H1 (cell line): Measurements from ENCODE around the gene TNNT1. TPM values are rescaled to one million over a fixed set of nuclear protein-coding genes. Genes with fewer than 3 reads are reported as not detected.

Experiments used
- CTCF ChIA-PET: fragments of 300-600 bp; sonication (Branson Sonifier 250); formaldehyde crosslinking; loops from one replicate; lab custom pipeline; 2021; ENCODE audit not compliant: partially characterized antibody; lab: Charles Lee
- POLR2A ChIA-PET: fragments of 300-600 bp; sonication (Branson Sonifier 250); formaldehyde crosslinking; loops from one replicate; lab custom pipeline; 2021; ENCODE audit warnings: inconsistent platforms; ENCODE audit not compliant: partially characterized antibody; lab: Charles Lee
- DNase-seq, 2 experiments: peaks; one replicate each; pipeline versions ENCODE4 v3.0.0 to v3.0.0-alpha.2; 2010 to 2022; ENCODE audit warnings: low spot score in 2 of 2, low read depth in 1 of 2, mixed read lengths in 1 of 2
- FAIRE-seq: peaks from 2 replicates; lab custom pipeline; 2011; peaks lifted over from hg19 to GRCh38; lab: Jason Lieb, UNC
- H2AFZ ChIP-seq: 2 replicates; pipeline ENCODE4 v1.8.1; 2012; ENCODE audit warnings: low read length, inconsistent platforms
- H2AK5ac ChIP-seq: 2 replicates; pipeline ENCODE4 v1.6.1; 2013; ENCODE audit warnings: low read depth, low read length
- H2BK120ac ChIP-seq: replicated peaks from 2 replicates; pipeline ENCODE3; 2013; ENCODE audit warnings: low read depth, low read length, inconsistent platforms
- H2BK12ac ChIP-seq: 2 replicates; pipeline ENCODE4 v1.6.1; 2013; ENCODE audit warnings: low read depth, low read length
- H2BK15ac ChIP-seq: 2 replicates; pipeline ENCODE4 v1.6.1; 2013; ENCODE audit warnings: low read length
- H2BK20ac ChIP-seq: 2 replicates; pipeline ENCODE4 v1.6.1; 2013; ENCODE audit warnings: low read length
- H2BK5ac ChIP-seq: 2 replicates; pipeline ENCODE4 v1.6.1; 2013; ENCODE audit warnings: low read depth, low read length
- H3K14ac ChIP-seq: 2 replicates; pipeline ENCODE4 v1.6.1; 2013; ENCODE audit warnings: inconsistent platforms; ENCODE audit not compliant: insufficient read length
- H3K18ac ChIP-seq: 2 replicates; pipeline ENCODE4 v1.6.1; 2013; ENCODE audit warnings: low read length; ENCODE audit errors: extremely low read depth
- H3K23ac ChIP-seq: 2 replicates; pipeline ENCODE4 v1.6.1; 2013; ENCODE audit warnings: inconsistent platforms; ENCODE audit not compliant: insufficient read length
- H3K23me2 ChIP-seq: 2 replicates; pipeline ENCODE4 v1.6.1; 2013; ENCODE audit warnings: low read depth, low read length
- H3K27ac ChIP-seq: 2 replicates; pipeline ENCODE4 v1.6.1; 2011; ENCODE audit warnings: low read depth, low read length, inconsistent platforms
- H3K27me3 ChIP-seq, 4 experiments: replicated peaks in 1 of 4; 1 replicate in 1 of 4; 2 replicates in 3 of 4; pipeline versions ENCODE4 v1.6.1 to v1.8.1; 2011 to 2013; ENCODE audit warnings: low read length in 3 of 4, mild to moderate bottlenecking in 3 of 4, inconsistent platforms in 2 of 4, mixed read lengths in 2 of 4, moderate library complexity in 1 of 4; ENCODE audit not compliant: control insufficient read depth in 3 of 4, insufficient read depth in 3 of 4; ENCODE audit errors: extremely low read depth in 1 of 4
- H3K36me3 ChIP-seq, 4 experiments: 2 replicates each; pipeline versions ENCODE4 v1.6.1 to v1.8.1; 2011 to 2013; ENCODE audit warnings: mild to moderate bottlenecking in 4 of 4, low read length in 3 of 4, moderate library complexity in 2 of 4, control low read depth in 1 of 4, inconsistent platforms in 1 of 4; ENCODE audit not compliant: insufficient read depth in 4 of 4, control insufficient read depth in 2 of 4
- H3K4ac ChIP-seq: replicated peaks from 2 replicates; pipeline ENCODE3; 2013; ENCODE audit warnings: low read length, low read depth, mixed read lengths, inconsistent platforms; ENCODE audit not compliant: insufficient read length
- H3K4me1 ChIP-seq, 4 experiments: replicated peaks in 1 of 4; 1 replicate in 1 of 4; 2 replicates in 3 of 4; pipeline versions ENCODE4 v1.6.1 to v1.8.1; 2011 to 2013; ENCODE audit warnings: low read length in 3 of 4, inconsistent platforms in 2 of 4, mixed read lengths in 1 of 4; ENCODE audit not compliant: insufficient read depth in 4 of 4, control insufficient read depth in 3 of 4
- H3K4me2 ChIP-seq, 2 experiments: 2 replicates each; pipeline versions ENCODE4 v1.6.1 to v1.8.1; 2011 to 2013; ENCODE audit warnings: low read depth in 2 of 2, low read length in 2 of 2, control low read depth in 1 of 2, inconsistent platforms in 1 of 2, mild to moderate bottlenecking in 1 of 2; ENCODE audit not compliant: insufficient read depth in 1 of 2
- H3K4me3 ChIP-seq, 4 experiments: fragments of 200-600, 300-600 bp in 1 of 4; sonication (generic), shearing (Covaris generic), sonication (Bioruptor Twin) in 1 of 4; 2 replicates each; pipeline versions ENCODE4 v1.5.1 to v1.8.1; 2011 to 2016; ENCODE audit warnings: low read length in 4 of 4, low read depth in 3 of 4, control low read depth in 2 of 4, inconsistent platforms in 2 of 4, mild to moderate bottlenecking in 2 of 4, mixed read lengths in 1 of 4, moderate library complexity in 1 of 4; ENCODE audit not compliant: insufficient read depth in 2 of 4; ENCODE audit errors: extremely low read depth in 1 of 4
- H3K56ac ChIP-seq: replicated peaks from 2 replicates; pipeline ENCODE3; 2013; ENCODE audit warnings: low read depth, mild to moderate bottlenecking, mixed read lengths, low read length, inconsistent platforms; ENCODE audit not compliant: insufficient read length
- H3K79me1 ChIP-seq: 2 replicates; pipeline ENCODE4 v1.6.1; 2013; ENCODE audit warnings: low read depth, low read length, control low read depth
- H3K79me2 ChIP-seq, 2 experiments: 2 replicates each; pipeline versions ENCODE4 v1.6.1 to v1.8.1; 2012 to 2013; ENCODE audit warnings: low read length in 2 of 2, mild to moderate bottlenecking in 2 of 2, inconsistent platforms in 1 of 2; ENCODE audit not compliant: insufficient read depth in 2 of 2, control insufficient read depth in 1 of 2
- H3K9ac ChIP-seq, 4 experiments: replicated peaks in 1 of 4; 1 replicate in 1 of 4; 2 replicates in 3 of 4; pipeline versions ENCODE4 v1.6.1 to v1.8.1; 2011 to 2013; ENCODE audit warnings: low read depth in 3 of 4, low read length in 3 of 4, control low read depth in 2 of 4, mild to moderate bottlenecking in 2 of 4, moderate library complexity in 2 of 4, inconsistent platforms in 1 of 4; ENCODE audit errors: extremely low read depth in 1 of 4
- H3K9me3 ChIP-seq, 2 experiments: 2 replicates each; pipeline versions ENCODE4 v1.6.1 to v1.8.1; 2012 to 2013; ENCODE audit warnings: mild to moderate bottlenecking in 2 of 2, moderate library complexity in 2 of 2, control low read depth in 1 of 2, inconsistent platforms in 1 of 2, low read depth in 1 of 2, low read length in 1 of 2, mixed read lengths in 1 of 2; ENCODE audit not compliant: insufficient read depth in 2 of 2
- H4K20me1 ChIP-seq, 2 experiments: replicated peaks in 1 of 2; 2 replicates each; pipeline versions ENCODE3 to v1.8.1; 2011 to 2013; ENCODE audit warnings: inconsistent platforms in 2 of 2, low read length in 2 of 2, mild to moderate bottlenecking in 1 of 2; ENCODE audit not compliant: insufficient read depth in 2 of 2, control insufficient read depth in 1 of 2
- H4K5ac ChIP-seq: 2 replicates; pipeline ENCODE4 v1.6.1; 2013; ENCODE audit warnings: low read length, low read depth, mixed read lengths, inconsistent platforms; ENCODE audit not compliant: insufficient read length
- H4K8ac ChIP-seq: 2 replicates; pipeline ENCODE4 v1.8.0; 2013; ENCODE audit warnings: mild to moderate bottlenecking, moderate library complexity, low read length, inconsistent platforms; ENCODE audit not compliant: insufficient read depth; ENCODE audit errors: extremely low read depth
- H4K91ac ChIP-seq: replicated peaks from 2 replicates; pipeline ENCODE3; 2013; ENCODE audit warnings: low read length, mixed read lengths, inconsistent platforms; ENCODE audit not compliant: insufficient read length
- BCL11A ChIP-seq, 2 experiments: IDR thresholded peaks; one replicate each; pipeline ENCODE4 v1.6.1; 2011; ENCODE audit warnings: low read depth in 2 of 2, low read length in 2 of 2, mild to moderate bottlenecking in 2 of 2
- CBX8 ChIP-seq: fragments of 300-800, 300-1000 bp; sonication (generic); IDR thresholded peaks from 2 replicates; pipeline ENCODE4 v1.7.1; 2016; ENCODE audit warnings: low read depth, low read length, borderline replicate concordance
- CTBP2 ChIP-seq: IDR thresholded peaks from 2 replicates; pipeline ENCODE4 v1.7.0; 2011; ENCODE audit warnings: borderline replicate concordance, mild to moderate bottlenecking, moderate library complexity, mixed read lengths, low read length; ENCODE audit not compliant: insufficient read depth, insufficient read length
- FOSL1 ChIP-seq: IDR thresholded peaks from 2 replicates; pipeline ENCODE4 v1.6.1; 2011; ENCODE audit warnings: mild to moderate bottlenecking, low read depth, low read length, moderate library complexity; ENCODE audit not compliant: insufficient read depth
- HDAC6 ChIP-seq: IDR thresholded peaks from one replicate; pipeline ENCODE4 v1.7.1; 2012; ENCODE audit warnings: low read depth, mild to moderate bottlenecking, inconsistent platforms, low read length, moderate library complexity
- NRF1 ChIP-seq: IDR thresholded peaks from 2 replicates; pipeline ENCODE4 v1.6.1; 2011; ENCODE audit warnings: mild to moderate bottlenecking, low read depth, low read length, improper control_type of control experiment
- PHF8 ChIP-seq: fragments of 200-600 bp; sonication (generic); conservative IDR thresholded peaks from 2 replicates; pipeline ENCODE4 v1.7.1; 2012; ENCODE audit warnings: low read depth, mild to moderate bottlenecking, inconsistent platforms, low read length, moderate library complexity
- POLR2AphosphoS5 ChIP-seq: IDR thresholded peaks from 2 replicates; pipeline ENCODE4 v1.6.1; 2011; ENCODE audit warnings: low read depth, low read length
- SIN3A ChIP-seq, 2 experiments: IDR thresholded peaks in 1 of 2; conservative IDR thresholded peaks in 1 of 2; 2 replicates each; pipeline ENCODE4 v1.6.1; 2011 to 2012; ENCODE audit warnings: low read length in 2 of 2, improper control_type of control experiment in 1 of 2, low read depth in 1 of 2, mild to moderate bottlenecking in 1 of 2
- SIX5 ChIP-seq: IDR thresholded peaks from 2 replicates; pipeline ENCODE4 v1.6.1; 2011; ENCODE audit warnings: mild to moderate bottlenecking, low read depth, low read length
- SP2 ChIP-seq: IDR thresholded peaks from 2 replicates; pipeline ENCODE4 v1.6.1; 2012; ENCODE audit warnings: mild to moderate bottlenecking, low read length, inconsistent platforms
- SP4 ChIP-seq: IDR thresholded peaks from 2 replicates; pipeline ENCODE4 v1.6.1; 2012; ENCODE audit warnings: low read length, inconsistent platforms
- SRF ChIP-seq: IDR thresholded peaks from 2 replicates; pipeline ENCODE4 v1.6.1; 2011; ENCODE audit warnings: mild to moderate bottlenecking, low read depth, low read length, moderate library complexity
- WGBS, 2 experiments: shearing (Covaris generic) in 1 of 2; methylation state at CpG; one replicate each; pipeline versions ENCODE4 v1.1.6 to v1.1.7; 2013 to 2015; ENCODE audit warnings: low lambda C conversion rate in 2 of 2, mixed read lengths in 2 of 2, inconsistent platforms in 1 of 2, low coverage in 1 of 2, missing lambda C conversion rate in 1 of 2; ENCODE audit not compliant: insufficient replicate concordance in 2 of 2, insufficient coverage in 1 of 2, insufficient read length in 1 of 2; ENCODE audit errors: extremely low coverage in 1 of 2, missing lambda C conversion rate in 1 of 2; 5-methylcytosine and 5-hydroxymethylcytosine counted together
- polyA plus RNA-seq, 7 experiments: library from polyadenylated mRNA; depleted of rRNA in 3 of 7; stranded (reverse) in 5 of 7; unstranded in 2 of 7; fragments of >200 nt in 5 of 7; fragments of 200-250 nt in 2 of 7; gene quantifications; 1 replicate in 5 of 7; 2 replicates in 1 of 7; 4 replicates in 1 of 7; pipeline versions ENCODE4 v1.2.1 to v1.2.3, GENCODE V29; 2011 to 2013; ENCODE audit warnings: missing spikeins in 2 of 7, mixed read lengths in 2 of 7
- total RNA-seq: library from RNA; stranded (reverse); fragmentation: NEBNext Ultra II Directional; extraction: Animal tissue kit (Norgen Biotek cat#: 25700); gene quantifications from 2 replicates; pipeline ENCODE4 v1.2.1, GENCODE V29; 2021

Gene TNNT1
- total and polyA plus RNA-seq, 2 of the 8 experiments (the other 6 are each of a cell fraction or from before 2014, with no cell fraction given): 69.6 to 107 TPM

DNA sequence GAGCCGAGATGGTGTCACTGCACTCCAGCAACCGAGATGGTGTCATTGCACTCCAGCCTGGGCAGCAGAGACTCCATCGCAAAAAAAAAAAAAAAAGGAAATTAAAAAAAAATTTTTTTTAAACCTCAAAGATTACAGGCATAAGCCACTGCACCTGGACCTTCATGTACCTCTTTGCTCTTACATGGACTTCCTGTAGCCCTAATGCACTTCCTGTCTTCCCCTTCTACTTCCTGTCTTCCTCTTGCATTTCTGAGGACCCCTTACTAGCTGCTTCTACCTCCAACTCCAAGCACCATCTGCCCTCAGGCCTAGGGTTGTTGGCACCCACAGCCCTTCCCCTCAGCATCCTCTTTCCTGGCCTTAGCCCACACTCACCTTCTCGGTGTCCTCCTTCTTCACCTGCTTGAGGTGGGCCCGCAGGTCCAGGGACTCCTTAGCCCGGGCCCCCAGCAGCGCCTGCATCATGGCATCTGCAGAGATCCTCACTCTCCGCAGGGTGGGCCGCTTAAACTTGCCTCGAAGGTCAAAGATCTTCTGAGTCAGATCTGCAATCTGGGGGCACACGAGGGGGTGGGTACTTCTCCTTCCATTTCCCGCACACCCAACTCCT, 4.8 kb upstream of the TNNT1 start:
- Histone ChIP-seq H3K4me3 (no peak overlapping the region), H3K23me2 (peaks cover 10% of the 10 kb centered on the region; the same call in 1 of the 2 replicates), H2BK5ac (no peak overlapping the region), H3K79me2 (no peaks in the 10 kb centered on the region), H4K91ac (no peak overlapping the region), H3K56ac (no peak overlapping the region), H2BK20ac (no peak overlapping the region), H3K23ac (no peak overlapping the region), H2AK5ac (peak overlapping the region; percentile 75; the same call in 1 of the 2 replicates), H2AFZ (no peak overlapping the region), H4K5ac (no peak overlapping the region), H3K27me3 (no peaks in the 10 kb centered on the region; a peak in 2 of 7 replicates), H3K9ac (no peak overlapping the region), H3K27ac (no peak overlapping the region), H3K9me3 (peaks cover 0 to 4% of the 10 kb centered on the region in 2 experiments; a peak in 1 of 4 replicates), H4K8ac (no peak overlapping the region), H4K20me1 (no peaks in the 10 kb centered on the region), H2BK120ac (no peak overlapping the region), H3K36me3 (peaks cover 0 to 5% (median 2%) of the 10 kb centered on the region in 4 experiments; a peak in 2 of 8 replicates), H3K79me1 (peaks cover 3% of the 10 kb centered on the region; the same call in 1 of the 2 replicates), H3K14ac (no peak overlapping the region), H2BK15ac (no peak overlapping the region), H3K18ac (no peak overlapping the region), H3K4me2 (no peak overlapping the region), H3K4ac (no peak overlapping the region), H3K4me1 (peaks cover 0 to 15% (median 7%) of the 10 kb centered on the region in 4 experiments; a peak in 6 of 7 replicates), H2BK12ac (no peak overlapping the region)
- CTCF ChIA-PET: interaction anchor here (0.5 to 1.6 kb wide), 4 partner anchors 10 to 206 kb away, joined by 3 to 4 read pairs (median 3); no protein-coding TSS in a partner anchor
- POLR2A ChIA-PET: interaction anchor here (0.6 to 0.9 kb wide), 3 partner anchors 13 to 272 kb away, joined by 3 to 5 read pairs (median 3); partner anchors contain the start of gene PPP1R12C
- FAIRE-seq (no peak), DNase-seq (no peak)
- WGBS, 2 experiments: 91 to 100% methylated on average over 1 to 11 of the region's 12 CpGs
- TF ChIP-seq CBX8: no peak
- no peak for TF ChIP-seq SP2
- no peak for TF ChIP-seq SIX5
- TF ChIP-seq FOSL1: no peak
- no peak for TF ChIP-seq PHF8
- no peak for TF ChIP-seq SIN3A (conservative IDR thresholded peaks at IDR 0.05 in 1 of 2, IDR thresholded peaks at IDR 0.05 in 1 of 2; ENCODE audit: low read depth in 1 of 2, low read length in 2 of 2)
- no peak for TF ChIP-seq SP4
- no peak for TF ChIP-seq POLR2AphosphoS5
- no peak for TF ChIP-seq CTBP2
- TF ChIP-seq HDAC6: no peak
- no peak for TF ChIP-seq SRF
- TF ChIP-seq BCL11A (IDR thresholded peaks at IDR 0.05; ENCODE audit: low read depth in 2 of 2, low read length in 2 of 2): no peak
- no peak for TF ChIP-seq NRF1
